Activated T-cell treated with anti-CD3 and anti-CD28 coated beads, Interleukin-2, amount 50 U/mL, for 72 hours (primary cell): Measurements from ENCODE around the gene MTERF1. TPM values are rescaled to one million over a fixed set of nuclear protein-coding genes. Genes with fewer than 3 reads are reported as not detected.

Experiments used
- ATAC-seq, 2 donors: fragments of 150-1000 bp; cut with Tn5 transposase; replicated peaks in 1 of 2; 2 replicates each; pipeline ENCODE4 v1.10.0; 2021; ENCODE audit warnings: moderate library complexity in 2 of 2, mild to moderate bottlenecking in 1 of 2
- DNase-seq, 2 donors: peaks; one replicate each; pipeline ENCODE4 v3.0.0; 2021 to 2022; ENCODE audit warnings: mixed read lengths in 1 of 2
- H3K27ac Mint-ChIP-seq: one replicate; pipeline ENCODE4 v1.8.0; 2022; ENCODE audit warnings: mild to moderate bottlenecking, moderate library complexity, mixed read lengths
- H3K27me3 Mint-ChIP-seq: one replicate; pipeline ENCODE4 v1.8.0; 2022; ENCODE audit warnings: low read depth, mixed read lengths
- H3K36me3 Mint-ChIP-seq, 2 donors: one replicate each; pipeline ENCODE4 v1.8.0; 2022; ENCODE audit warnings: mixed read lengths in 2 of 2, mild to moderate bottlenecking in 1 of 2; ENCODE audit not compliant: insufficient read depth in 2 of 2
- H3K4me1 Mint-ChIP-seq: one replicate; pipeline ENCODE4 v1.8.0; 2022; ENCODE audit warnings: low read depth, mixed read lengths
- H3K4me3 Mint-ChIP-seq, 2 donors: one replicate each; pipeline ENCODE4 v1.8.0; 2022; ENCODE audit warnings: mild to moderate bottlenecking in 2 of 2, mixed read lengths in 2 of 2, moderate library complexity in 2 of 2
- H3K9me3 Mint-ChIP-seq, 2 donors: one replicate each; pipeline ENCODE4 v1.8.0; 2022; ENCODE audit warnings: mixed read lengths in 2 of 2
- total RNA-seq, 2 donors: library from RNA; stranded (reverse); gene quantifications; one replicate each; pipeline ENCODE4 v1.2.3, GENCODE V29; 2022

The MTERF1 gene, protein sequence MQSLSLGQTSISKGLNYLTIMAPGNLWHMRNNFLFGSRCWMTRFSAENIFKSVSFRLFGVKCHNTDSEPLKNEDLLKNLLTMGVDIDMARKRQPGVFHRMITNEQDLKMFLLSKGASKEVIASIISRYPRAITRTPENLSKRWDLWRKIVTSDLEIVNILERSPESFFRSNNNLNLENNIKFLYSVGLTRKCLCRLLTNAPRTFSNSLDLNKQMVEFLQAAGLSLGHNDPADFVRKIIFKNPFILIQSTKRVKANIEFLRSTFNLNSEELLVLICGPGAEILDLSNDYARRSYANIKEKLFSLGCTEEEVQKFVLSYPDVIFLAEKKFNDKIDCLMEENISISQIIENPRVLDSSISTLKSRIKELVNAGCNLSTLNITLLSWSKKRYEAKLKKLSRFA
- 10 to 100 TPM; 15.6 to 23.4 TPM for total RNA-seq

DNA sequence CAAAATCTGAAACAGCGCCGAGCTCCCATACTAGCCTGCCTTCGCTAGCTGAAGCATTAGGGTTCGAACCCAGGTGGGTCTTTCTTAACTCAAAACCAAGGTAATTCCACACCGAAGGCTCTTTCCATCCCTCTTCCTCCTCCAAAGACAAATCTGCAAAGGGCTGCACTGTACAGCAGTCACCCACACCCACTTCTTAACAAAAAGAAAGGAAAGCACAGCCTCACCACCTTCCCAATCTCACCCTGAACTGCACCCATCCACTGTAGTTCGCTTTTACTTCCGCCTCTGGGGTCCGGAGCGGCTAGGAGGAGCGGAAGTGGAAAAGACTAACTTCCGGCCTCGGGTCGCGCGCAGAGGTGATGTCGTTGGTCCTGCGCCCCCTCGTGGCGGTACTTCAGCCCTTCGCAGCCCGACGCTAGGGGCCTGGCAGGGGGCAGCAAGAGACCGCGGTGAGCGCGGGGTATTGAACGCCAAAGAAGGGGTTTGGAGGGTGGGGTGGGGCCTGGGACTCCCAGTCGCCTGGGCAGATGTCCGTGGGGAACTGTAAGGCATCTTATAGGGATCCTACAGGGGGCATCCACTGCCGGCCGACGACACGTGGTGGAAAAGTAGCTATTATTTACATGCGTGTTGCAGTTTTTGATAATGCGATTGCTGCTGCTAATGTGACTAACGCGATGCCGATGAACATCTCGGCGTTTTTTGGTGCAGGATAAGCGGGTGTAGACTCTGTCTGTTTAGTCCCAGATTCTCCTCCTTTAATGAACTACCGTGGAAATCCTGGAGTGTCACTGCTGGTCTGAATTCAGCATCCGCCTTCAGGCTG lies at the start of gene MTERF1:
TSS of gene MTERF1 (minus strand) at position 290 of the 829 bp plus-strand sequence. CDS start 619 bp downstream, outside the sequence.
- peaks cover 31% of the 10 kb centered on the region for H3K4me1 Mint-ChIP-seq
- H3K36me3 Mint-ChIP-seq, result peaks cover 7 to 17% of the 10 kb centered on the region in 2 donors
- H3K4me3 Mint-ChIP-seq, result peak within 1 kb of the TSS; percentile 91 to 92
- no peaks in the 10 kb centered on the region for H3K27me3 Mint-ChIP-seq
- DNase-seq, result peak; percentile 95
- H3K27ac Mint-ChIP-seq, result peak within 1 kb of the TSS; percentile 76
- peak; percentile 99 for ATAC-seq
- H3K9me3 Mint-ChIP-seq, result peaks cover 0 to 2% of the 10 kb centered on the region in 2 donors

DNA sequence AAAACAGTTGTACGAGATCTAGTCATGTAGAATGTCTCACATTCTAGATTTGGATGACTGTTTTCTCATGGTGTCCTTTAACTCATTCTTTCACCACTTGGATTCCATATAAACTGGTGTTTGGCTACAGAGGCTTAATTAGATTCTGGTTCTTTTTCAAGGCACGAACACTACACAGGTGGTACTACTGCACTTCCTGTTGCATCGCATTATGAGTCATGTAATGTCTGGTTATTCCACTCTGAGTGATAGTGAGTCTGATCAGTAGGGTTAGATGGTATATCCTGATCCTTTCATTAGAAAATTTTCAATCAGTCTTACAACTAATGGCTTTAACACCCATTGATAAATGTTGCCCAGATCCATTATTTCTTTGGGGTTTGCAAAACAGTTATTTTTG lies 49.0 kb upstream of the MTERF1 start:
- Mint-ChIP-seq H3K9me3 (peaks cover 0 to 3% of the 10 kb centered on the region in 2 donors), H3K4me1 (peaks cover 21% of the 10 kb centered on the region), H3K4me3 (peak overlapping the region in 1 of 2 donors; percentile 17), H3K27me3 (peaks cover 14% of the 10 kb centered on the region), H3K27ac (no peak overlapping the region), H3K36me3 (no peaks in the 10 kb centered on the region)
- peak; percentile 86 to 88 for ATAC-seq
- DNase-seq, result no peak

DNA sequence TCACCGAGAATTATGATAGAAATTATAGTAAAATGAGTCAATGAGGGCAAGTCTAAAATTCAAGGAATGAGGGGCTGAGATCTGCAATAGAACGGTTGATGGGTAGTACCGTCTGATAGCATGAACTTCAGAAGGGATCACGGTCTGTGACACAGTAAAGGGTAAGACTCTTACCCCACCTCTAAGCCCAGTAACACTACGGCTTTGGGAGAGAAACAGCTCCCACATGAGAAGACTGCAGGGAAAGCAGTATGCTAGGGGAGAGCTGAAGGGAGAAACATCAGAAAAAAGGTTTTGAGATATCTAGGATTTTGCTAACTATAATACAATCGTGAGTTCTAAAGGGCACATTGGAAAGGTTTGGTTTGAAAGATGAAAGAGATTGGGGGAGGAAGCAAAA lies 47.4 kb upstream of the MTERF1 start:
- peak overlapping the region in 1 of 2 donors; percentile 51 for H3K4me3 Mint-ChIP-seq
- H3K4me1 Mint-ChIP-seq, result peaks cover 21% of the 10 kb centered on the region
- H3K27me3 Mint-ChIP-seq, result peaks cover 14% of the 10 kb centered on the region
- peaks cover 0 to 3% of the 10 kb centered on the region in 2 donors for H3K9me3 Mint-ChIP-seq
- ATAC-seq (no peak), DNase-seq (no peak)
- no peaks in the 10 kb centered on the region for H3K36me3 Mint-ChIP-seq
- H3K27ac Mint-ChIP-seq, result no peak overlapping the region

DNA sequence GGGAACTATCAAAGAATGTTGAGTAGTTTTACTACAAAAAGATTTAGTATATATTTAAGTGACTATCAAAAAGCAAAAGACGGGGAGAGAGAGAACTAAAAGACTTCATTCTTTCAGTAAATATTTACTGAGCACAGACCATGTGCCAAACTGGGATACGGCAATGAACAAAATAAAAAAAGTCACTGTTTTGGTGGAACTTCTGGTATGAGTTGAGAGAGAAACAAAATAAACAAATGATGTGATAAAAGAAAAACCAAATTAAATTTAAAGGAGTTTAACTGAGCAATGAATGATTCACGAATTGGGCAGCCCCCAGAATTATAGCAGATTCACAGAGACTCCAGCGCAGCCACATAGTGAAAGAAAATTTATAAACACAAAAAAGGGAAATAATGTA lies 42.4 kb upstream of the MTERF1 start:
- Mint-ChIP-seq H3K4me1 (peaks cover 2% of the 10 kb centered on the region), H3K27ac (no peak overlapping the region), H3K27me3 (peaks cover 9% of the 10 kb centered on the region), H3K36me3 (no peaks in the 10 kb centered on the region), H3K4me3 (no peak overlapping the region), H3K9me3 (peaks cover 0 to 3% of the 10 kb centered on the region in 2 donors)
- DNase-seq (no peak), ATAC-seq (no peak)

DNA sequence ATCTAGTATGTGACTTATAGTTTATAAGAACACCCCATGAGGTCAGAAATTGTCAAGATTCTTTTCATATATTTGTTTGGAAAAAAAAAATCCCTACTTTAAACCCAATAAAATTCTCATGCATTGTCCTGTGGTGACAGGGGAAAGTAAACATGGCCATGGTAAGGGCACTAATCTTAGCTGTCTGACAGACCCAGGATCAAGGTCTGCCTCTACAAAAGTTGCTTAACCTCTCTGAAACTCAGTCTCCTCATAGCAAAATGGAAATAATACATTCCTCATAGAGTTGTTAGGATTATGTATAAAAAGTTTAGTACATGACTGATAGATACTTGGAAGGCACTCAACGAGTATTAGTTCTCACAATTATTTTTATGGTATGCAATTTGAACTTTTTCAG lies 37.9 kb upstream of the MTERF1 start:
- Mint-ChIP-seq H3K27me3 (no peaks in the 10 kb centered on the region), H3K27ac (no peak overlapping the region), H3K4me1 (peaks cover 14% of the 10 kb centered on the region), H3K4me3 (no peak overlapping the region), H3K9me3 (no peaks in the 10 kb centered on the region), H3K36me3 (no peaks in the 10 kb centered on the region)
- DNase-seq (no peak), ATAC-seq (no peak)

DNA sequence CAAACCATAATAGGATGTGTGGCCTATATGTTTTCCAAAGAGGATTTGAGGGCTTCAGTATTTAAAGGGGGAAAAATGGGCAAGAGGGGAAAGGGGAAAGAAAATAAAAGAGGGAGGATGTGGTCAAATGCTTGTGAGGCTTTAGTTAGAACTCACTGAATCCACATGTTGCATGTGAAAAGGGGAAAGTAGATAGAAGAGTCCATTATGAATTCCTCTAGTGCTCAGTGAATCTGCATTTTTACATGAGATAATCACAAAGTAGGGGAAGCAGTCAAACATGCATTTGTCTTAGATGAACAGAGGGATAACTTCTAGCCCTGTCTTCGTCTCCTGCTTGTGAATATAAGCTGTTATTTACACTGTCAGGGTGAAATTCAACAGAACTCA lies 35.5 kb upstream of the MTERF1 start:
- Mint-ChIP-seq H3K9me3 (no peaks in the 10 kb centered on the region), H3K4me3 (no peak overlapping the region), H3K36me3 (no peaks in the 10 kb centered on the region), H3K27ac (no peak overlapping the region), H3K27me3 (no peaks in the 10 kb centered on the region), H3K4me1 (peaks cover 14% of the 10 kb centered on the region)
- no peak for DNase-seq
- ATAC-seq, result no peak

DNA sequence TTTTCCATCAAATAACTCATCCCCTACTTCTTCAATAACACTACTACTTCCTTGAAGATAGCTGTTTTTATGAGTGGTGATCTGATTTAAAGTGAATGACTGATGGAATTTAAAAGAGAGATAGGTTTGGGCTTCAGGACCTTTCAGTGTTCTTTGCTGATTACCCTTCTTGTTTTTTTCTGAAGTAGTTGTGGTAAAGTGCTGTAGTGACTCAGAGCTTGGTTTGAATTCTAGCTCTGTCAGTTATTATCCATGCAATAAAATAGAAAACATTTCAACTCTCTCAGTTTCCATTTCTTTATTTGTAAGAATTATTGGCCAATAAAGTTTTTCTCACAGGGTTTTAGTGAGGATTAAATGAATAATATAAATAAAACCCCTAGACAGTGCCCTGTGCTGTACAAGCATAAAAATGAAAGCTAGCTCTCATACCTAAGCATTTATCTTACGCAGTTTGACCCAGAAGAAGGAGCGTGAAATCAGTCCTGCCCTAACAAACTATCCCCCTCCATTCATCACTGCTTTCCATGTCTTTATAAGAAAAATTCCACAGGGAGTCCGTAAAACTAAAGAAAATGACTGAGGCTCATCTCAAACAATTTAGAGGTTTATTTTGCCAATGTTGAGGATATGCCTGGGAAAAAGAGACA lies 35.0 kb upstream of the MTERF1 start:
- DNase-seq (no peak), ATAC-seq (peak; percentile 43 to 53)
- H3K36me3 Mint-ChIP-seq, result no peaks in the 10 kb centered on the region
- H3K27ac Mint-ChIP-seq, result no peak overlapping the region
- no peak overlapping the region for H3K4me3 Mint-ChIP-seq
- H3K27me3 Mint-ChIP-seq, result no peaks in the 10 kb centered on the region
- H3K4me1 Mint-ChIP-seq, result peaks cover 14% of the 10 kb centered on the region
- no peaks in the 10 kb centered on the region for H3K9me3 Mint-ChIP-seq

DNA sequence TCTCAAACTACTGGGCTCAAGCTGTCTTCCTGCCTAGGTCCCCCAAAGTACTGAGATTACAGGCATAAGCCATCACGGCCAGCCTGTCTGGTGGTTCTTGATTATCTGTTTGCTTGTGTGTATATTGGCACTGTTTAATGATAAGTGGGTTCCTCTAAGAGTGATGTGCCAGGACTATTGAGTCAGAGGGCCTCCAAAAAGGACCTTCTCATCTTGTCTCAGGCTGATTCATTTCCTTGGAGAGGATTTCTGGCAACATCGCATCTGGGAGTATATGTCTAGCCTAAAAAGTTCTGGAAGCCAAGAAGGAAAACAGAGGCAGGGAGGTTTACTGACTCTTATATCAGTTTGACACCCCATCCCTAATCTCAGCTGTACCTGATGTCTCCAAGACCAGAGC lies 33.1 kb upstream of the MTERF1 start:
- Mint-ChIP-seq H3K9me3 (no peaks in the 10 kb centered on the region), H3K4me3 (no peak overlapping the region), H3K27ac (no peak overlapping the region), H3K27me3 (no peaks in the 10 kb centered on the region), H3K4me1 (peaks cover 14% of the 10 kb centered on the region), H3K36me3 (no peaks in the 10 kb centered on the region)
- no peak for DNase-seq
- no peak for ATAC-seq

DNA sequence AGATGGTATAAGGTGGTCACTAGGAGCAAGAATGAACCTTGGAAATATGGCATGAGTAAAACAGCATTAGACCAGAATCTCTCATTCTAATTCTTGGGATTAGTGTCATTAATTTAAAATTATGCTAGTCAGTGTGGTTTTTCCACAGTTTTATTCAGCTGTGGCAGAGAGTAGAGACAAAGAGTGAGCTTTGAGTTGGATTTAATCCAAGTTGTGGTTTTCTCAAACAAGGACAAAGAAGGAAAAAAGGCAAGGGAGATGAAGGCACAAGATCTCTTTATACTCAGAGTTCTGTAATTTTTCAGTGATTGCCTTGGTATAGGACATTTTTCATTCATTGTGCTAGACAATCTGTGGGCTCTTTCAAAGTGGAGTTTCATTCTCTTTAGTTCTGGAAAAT lies 32.0 kb upstream of the MTERF1 start:
- Mint-ChIP-seq H3K36me3 (peaks cover 0 to 1% of the 10 kb centered on the region in 2 donors), H3K27me3 (no peaks in the 10 kb centered on the region), H3K4me1 (peaks cover 14% of the 10 kb centered on the region)

DNA sequence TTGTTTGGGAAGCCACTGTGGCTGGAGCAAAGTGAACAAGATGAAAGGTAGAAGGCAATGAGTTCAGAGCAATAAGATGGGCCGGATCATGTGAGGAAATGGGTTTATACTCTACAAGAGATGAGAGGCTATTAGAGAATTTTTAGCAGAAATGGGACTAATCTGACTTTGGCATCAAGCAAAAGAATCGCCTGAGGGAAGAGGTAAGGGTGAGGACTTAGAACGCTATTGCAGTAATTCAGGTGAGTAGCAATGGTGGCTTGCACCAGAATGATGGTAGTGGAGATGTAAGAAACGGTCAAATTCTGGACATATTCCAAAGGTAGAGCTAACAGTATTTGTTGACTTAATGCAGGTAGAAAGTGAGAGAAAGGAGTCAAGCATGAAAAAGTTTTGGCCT lies 30.6 kb upstream of the MTERF1 start:
- Mint-ChIP-seq H3K27me3 (no peaks in the 10 kb centered on the region), H3K4me3 (no peak overlapping the region), H3K36me3 (peaks cover 0 to 1% of the 10 kb centered on the region in 2 donors), H3K9me3 (peaks cover 1% of the 10 kb centered on the region in 2 donors), H3K27ac (no peak overlapping the region), H3K4me1 (peaks cover 10% of the 10 kb centered on the region)
- no peak for ATAC-seq
- no peak for DNase-seq

More for the DNA sequence above, 32.0 kb upstream of the MTERF1 start:
- ATAC-seq, result no peak
- no peak overlapping the region for H3K4me3 Mint-ChIP-seq
- DNase-seq, result no peak
- peaks cover 1% of the 10 kb centered on the region in 2 donors for H3K9me3 Mint-ChIP-seq
- H3K27ac Mint-ChIP-seq, result no peak overlapping the region

DNA sequence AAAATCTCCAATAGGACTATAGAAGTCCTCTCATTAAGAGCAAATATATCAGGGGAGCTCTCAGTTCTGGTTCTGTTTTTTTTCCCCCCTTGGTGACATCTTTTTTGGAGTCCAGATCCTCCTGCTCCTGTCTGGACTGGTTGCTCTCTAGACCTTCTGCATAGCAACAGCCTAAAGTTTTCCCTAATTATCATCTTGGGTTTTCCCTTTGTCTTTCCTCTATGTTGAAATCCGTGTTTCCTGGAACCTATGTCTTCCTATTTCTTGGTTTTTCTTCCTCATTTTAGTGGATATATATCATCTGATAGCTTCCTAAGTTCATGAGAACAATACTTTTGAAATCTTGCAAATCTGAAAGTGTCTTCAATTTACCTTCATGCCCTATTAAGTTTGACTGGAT lies 29.7 kb upstream of the MTERF1 start:
- DNase-seq (no peak), ATAC-seq (no peak)
- H3K27ac Mint-ChIP-seq, result no peak overlapping the region
- H3K4me3 Mint-ChIP-seq, result no peak overlapping the region
- H3K36me3 Mint-ChIP-seq, result peaks cover 0 to 1% of the 10 kb centered on the region in 2 donors
- peaks cover 1% of the 10 kb centered on the region in 2 donors for H3K9me3 Mint-ChIP-seq
- no peaks in the 10 kb centered on the region for H3K27me3 Mint-ChIP-seq
- peaks cover under 1% of the 10 kb centered on the region for H3K4me1 Mint-ChIP-seq

DNA sequence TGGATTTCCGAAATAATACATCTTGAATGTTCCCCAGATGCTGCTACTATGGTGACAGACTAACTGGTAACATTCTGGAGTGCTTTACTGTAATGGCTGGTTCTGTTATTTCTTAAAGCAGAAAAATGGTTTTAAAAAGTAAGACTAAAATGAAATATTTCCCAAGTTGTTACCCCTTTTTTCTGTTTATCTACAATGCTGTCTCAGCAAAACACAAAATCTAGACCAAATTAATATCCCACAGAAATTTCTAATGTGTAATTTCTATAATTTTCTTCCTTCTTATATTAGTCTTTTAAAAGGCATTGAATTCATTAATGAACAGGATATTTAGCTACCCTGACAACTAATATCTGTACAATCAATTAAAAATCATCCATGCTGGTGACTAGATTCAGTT lies 19.1 kb upstream of the MTERF1 start:
- peaks cover 7% of the 10 kb centered on the region for H3K27me3 Mint-ChIP-seq
- H3K27ac Mint-ChIP-seq, result no peak overlapping the region
- no peaks in the 10 kb centered on the region for H3K4me1 Mint-ChIP-seq
- DNase-seq (no peak), ATAC-seq (no peak)
- H3K9me3 Mint-ChIP-seq, result no peaks in the 10 kb centered on the region
- no peaks in the 10 kb centered on the region for H3K36me3 Mint-ChIP-seq
- H3K4me3 Mint-ChIP-seq, result no peak overlapping the region
